Muscle of arm (tissue), 12 donors: ENCODE data around the gene FKBP14. TPM values are rescaled to one million over a fixed set of nuclear protein-coding genes. Genes with fewer than 3 reads are reported as not detected.
"Not testable (repeated sequence)": the region's sequence is repeated elsewhere in the genome, so short reads cannot be mapped to it uniquely, and the experiment has no call there.

Experiments
- DNase-seq: peaks from one replicate; pipeline ENCODE4 v3.0.0-alpha.2; 2013
- polyA plus RNA-seq, 12 donors: library from polyadenylated mRNA; unstranded; fragments of 120-200 nt; gene quantifications; one replicate each; pipeline ENCODE4 v1.2.1, GENCODE V29; 2013; ENCODE audit not compliant: insufficient read length in 12 of 12

The FKBP14 gene
- polyA plus RNA-seq, 12 donors = 22.8 to 55.6 (median 31.9) TPM; not detected in 1

GRCh38 chr7:29962035-29962434, 64.5 kb downstream of the FKBP14 start:
- no peak for DNase-seq

DNA sequence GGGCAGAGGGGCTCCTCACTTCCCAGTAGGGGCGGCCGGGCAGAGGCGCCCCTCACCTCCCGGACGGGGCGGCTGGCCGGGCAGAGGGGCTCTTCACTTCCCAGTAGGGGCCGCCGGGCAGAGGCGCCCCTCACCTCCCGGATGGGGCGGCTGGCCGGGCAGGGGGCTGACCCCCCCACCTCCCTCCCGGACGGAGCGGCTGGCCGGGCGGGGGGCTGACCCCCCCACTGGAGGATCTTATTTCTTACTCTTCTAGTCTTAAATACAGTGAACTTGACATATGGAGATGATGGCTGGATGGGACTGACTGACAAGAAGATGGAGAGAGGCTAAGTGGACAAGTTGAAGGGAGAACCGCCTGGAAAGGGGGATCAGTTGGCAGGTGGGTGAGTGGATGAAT, 64.9 kb downstream of the FKBP14 start:
- DNase-seq = not testable (repeated sequence)

Other genes starting within 250 kb of the FKBP14 start
- 10 to 100 TPM in 11 of 12 donors, not detected in 1; 11.9 to 22.9 (median 18.2) TPM for gene WIPF3, start 220.2 kb downstream of the FKBP14 start, polyA plus RNA-seq
- 10 to 100 TPM in 11 of 12 donors, not detected in 1; 28.1 to 52.6 (median 39.3) TPM for gene SCRN1, start 36.9 kb downstream of the FKBP14 start, polyA plus RNA-seq
- 10 to 100 TPM in 11 of 12 donors, not detected in 1; 10.3 to 15.1 (median 12.7) TPM for gene PLEKHA8, start 1.7 kb upstream of the FKBP14 start, polyA plus RNA-seq
- 100 to 1,000 TPM in 4 of 12 donors, 10 to 100 TPM in 8; 53.0 to 134 (median 91.6) TPM for gene MTURN, start 108.3 kb upstream of the FKBP14 start, polyA plus RNA-seq